ENCODE results near the gene ZBTB32.
"Not testable (repeated sequence)": the region's sequence is repeated elsewhere in the genome, so short reads cannot be mapped to it uniquely, and the experiment has no call there.

Gene ZBTB32
- 0.77 to 1.2 reads per million in 2 donors for total RNA-seq

DNA sequence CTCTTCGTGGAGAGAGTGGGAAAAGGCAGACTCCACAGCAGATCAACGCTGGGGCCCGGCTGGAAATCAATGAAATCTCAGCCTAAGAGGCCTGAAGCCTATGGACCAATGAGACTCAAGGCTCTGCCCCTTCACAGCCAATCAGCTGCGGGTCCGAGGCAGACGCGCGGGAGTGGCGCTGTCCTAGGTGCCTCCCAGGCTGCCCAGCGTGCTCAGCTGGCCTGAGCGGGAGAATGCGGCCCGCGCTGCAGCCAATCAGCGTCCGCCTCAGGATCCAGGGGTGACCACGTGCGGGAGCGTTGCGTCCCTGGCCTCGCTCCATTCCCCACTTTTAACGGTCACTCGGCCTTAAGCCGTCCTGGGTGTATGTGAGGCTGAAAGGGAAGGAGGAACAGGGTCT lies at the start of gene ZBTB32:
TSS of gene ZBTB32 (plus strand) at position 341 of the 400 bp plus-strand sequence. CDS start 10,069 bp downstream, outside the sequence.
- no peak for DNase-seq

GRCh38 chr19:35654828-35655227 lies 49.5 kb upstream of the ZBTB32 start:
- DNase-seq: not testable (repeated sequence)

DNA sequence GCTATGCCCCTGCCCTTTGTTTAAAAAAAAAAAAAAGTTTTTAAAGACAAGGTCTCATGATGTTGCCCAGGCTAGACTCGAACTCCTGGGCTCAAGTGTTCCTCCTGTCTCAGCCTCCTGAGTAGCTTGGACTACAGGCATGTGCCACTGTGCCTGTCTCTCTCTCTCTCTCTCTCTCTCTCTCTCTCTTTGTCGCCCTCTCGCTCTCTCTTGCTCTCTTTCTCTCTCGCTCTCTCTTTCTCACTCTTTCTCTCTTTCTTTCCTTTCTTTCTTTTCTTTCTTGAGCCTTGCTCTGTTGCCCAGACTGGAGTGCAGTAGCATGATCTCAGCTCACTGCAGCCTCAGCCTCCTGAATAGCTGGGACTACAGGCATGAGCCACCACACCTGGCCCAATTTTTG lies 48.8 kb upstream of the ZBTB32 start:
- no peak for DNase-seq

GRCh38 chr19:35656700-35657099 lies 47.7 kb upstream of the ZBTB32 start:
- DNase-seq: no peak

DNA sequence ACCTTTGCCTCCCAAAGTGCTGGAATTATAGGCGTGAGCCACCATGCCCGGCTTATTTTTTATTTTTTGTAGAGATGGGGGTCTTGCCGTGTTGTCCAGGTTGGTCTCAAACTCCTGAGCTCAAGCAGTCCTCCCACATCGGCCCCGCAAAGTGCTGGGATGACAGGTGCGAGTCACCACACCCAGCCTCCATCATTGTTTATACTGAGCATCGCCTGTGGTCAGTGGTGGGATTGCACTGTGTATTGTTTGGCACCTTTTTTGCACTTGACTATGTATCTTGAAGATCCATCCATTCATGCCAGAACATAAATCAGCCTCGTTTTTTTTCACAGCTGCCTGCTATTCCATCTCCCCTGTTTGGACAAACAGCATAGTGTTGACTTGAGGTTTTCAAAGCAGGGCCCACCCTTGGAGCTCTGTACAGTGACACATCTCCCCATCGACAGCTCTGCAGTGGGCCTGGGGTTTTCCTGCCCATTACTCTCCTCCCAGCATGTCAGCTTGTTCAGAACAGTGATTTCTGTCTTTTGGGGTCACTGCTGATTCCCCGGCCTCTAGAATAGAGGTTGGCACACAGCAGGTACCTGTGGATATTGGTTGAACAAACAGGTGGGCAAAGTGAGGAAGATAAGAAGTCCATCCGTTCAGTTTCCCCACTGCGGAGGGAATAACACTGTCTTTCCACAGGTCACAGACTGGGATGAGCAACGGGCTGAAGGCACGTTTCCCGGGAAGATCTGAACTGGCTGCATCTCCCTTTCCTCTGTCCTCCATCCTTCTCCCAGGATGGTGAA lies 46.3 kb upstream of the ZBTB32 start:
- no peak for DNase-seq

DNA sequence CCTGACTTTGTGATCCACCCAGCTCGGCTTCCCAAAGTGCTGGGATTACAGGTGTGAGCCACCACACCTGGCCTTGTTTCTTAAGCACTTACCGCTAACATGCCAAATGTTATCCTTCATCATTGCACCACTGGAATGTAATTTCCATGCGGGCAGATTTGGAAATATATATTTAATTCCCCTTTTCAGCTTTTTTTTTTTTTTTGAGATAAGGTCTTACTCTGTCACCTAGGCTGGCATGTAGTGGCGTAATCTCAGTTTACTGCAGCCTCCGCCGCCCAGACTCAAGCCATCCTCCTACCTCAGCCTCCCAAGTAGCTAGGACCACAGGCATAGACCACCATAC lies 42.4 kb upstream of the ZBTB32 start:
- DNase-seq: no peak

- no peak for DNase-seq
Measured at GRCh38 chr19:35663981-35664380, 40.4 kb upstream of the ZBTB32 start.

GRCh38 chr19:35665157-35665556 lies 39.2 kb upstream of the ZBTB32 start:
- DNase-seq: no peak

DNA sequence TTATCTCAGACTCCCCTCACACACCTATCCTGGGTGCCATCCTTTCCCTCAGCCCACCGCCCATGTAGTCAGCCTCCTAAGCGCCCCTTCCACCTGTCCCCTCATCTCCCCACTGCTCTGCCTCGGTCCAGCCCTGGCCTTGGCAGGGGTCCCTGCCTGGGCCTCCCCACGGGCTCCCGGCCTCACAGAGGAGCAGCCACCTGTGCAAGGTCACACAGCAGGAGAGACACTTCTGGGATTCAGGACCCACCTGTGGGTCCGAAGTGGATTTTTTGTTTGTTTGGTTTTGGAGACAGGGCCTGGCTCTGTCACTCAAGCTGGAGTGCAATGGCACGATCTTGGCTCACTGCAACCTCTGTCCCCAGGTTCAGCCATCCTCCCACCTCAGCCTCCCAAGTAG lies 38.8 kb upstream of the ZBTB32 start:
- no peak for DNase-seq

DNA sequence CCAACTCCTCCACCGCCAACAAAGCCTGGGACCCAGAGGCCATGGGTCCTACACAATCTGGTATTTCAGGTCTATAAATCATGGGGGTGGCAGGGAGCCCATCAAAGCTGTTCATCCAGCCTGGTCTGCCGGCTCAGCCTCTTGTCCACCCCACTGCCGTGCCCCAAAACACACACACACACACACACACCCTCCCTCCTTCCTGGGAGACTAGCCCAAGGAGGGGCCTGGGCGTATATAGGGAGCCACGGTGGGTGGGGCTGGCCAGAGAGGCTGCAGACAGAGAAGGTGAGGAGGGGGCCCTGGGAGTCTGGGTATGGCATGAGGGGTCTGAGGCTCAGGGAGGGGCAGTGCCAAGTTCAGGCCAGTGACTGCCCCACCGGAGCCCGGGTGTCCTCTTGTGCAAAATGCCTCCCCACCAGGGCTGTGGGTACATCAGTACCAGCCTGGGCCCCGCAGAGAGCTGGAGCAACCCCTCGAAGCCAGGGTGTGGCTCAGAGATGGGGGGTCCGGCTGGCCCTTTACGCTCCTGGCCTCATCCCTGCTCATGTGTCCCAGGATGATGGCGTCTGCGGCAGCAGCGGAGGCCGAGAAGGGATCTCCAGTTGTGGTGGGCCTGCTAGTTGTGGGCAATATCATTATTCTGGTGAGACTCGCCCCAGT lies 38.0 kb upstream of the ZBTB32 start, which contains the start of gene UPK1A:
TSS of gene UPK1A (plus strand) at position 267 of the 663 bp plus-strand sequence. CDS start at position 563, 296 bp downstream.
- no peak for DNase-seq

DNA sequence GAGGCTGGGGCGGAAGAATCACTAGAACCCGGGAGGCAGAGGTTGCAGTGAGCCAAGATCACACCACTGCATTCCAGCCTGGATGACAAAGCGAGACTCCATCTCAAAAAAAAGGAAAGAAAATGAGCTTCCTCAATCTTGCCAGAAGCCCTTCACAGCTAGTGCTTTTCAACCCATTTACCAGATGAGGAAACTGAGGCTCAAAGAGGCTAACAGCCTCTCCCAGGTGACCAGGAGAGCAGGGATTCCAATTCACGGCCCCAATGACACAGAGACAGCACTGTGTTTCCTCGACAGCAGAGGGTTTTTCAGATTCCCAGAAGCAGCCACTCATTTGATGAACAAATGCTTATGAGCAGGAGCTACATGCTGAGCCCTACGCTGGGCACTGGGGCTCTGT lies 34.8 kb upstream of the ZBTB32 start:
- no peak for DNase-seq

DNA sequence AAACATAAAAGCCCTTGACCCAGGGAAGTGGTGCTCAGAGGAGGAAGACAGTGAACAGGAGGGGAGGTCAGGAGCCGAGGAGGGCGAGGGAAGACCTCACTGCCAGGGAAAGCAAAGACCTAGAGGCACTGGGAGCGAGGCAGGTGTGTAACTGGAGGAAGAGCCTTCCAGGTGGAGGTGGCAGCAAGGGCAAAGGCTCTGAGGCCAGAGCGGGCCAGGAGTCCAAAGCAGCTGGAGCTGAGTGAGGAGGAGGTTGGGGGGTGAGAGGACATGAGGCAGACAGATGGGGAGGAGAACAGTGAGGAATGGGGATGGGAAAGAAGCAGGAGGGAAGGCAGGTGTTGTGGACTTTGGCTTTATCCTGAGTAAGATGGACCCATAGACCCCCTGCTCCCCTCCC lies 34.4 kb upstream of the ZBTB32 start:
- no peak for DNase-seq

DNA sequence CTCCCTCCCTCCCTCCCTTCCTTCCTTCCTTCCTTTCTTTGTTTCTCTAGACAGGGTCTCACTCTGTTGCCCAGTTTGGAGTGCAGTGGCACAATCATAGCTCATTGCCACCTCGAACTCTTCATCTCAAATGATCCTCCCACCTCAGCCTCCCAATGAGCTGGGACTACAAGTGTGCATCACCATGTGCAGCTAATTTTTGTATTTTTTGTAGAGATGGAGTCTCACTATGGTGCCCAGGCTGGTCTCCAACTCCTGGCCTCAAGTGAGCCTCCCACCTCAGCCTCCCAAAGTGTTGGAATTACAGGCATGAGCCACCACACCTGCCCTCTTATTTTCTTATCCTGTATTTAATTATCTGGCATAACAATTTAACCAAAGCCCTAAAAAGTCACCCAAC lies 33.7 kb upstream of the ZBTB32 start:
- DNase-seq: no peak

DNA sequence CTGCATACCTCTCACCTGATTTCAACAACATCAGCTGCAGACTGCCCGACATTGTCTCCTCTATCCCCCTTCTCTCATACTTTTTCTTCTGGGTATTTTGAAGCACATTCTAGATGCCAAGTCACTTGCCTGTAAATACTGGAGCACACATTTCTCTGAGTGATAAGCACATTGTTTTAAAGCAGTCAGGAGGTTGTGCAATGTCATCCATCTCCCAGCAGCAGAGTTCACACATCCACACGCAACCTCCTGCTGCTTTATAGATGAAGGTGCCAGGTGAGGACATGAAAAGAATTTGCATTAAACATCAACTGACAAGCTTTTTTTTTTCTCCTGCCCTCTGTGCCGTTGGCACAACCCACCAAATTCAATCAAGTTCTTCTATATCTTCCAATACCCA lies 32.5 kb upstream of the ZBTB32 start:
- no peak for DNase-seq

DNA sequence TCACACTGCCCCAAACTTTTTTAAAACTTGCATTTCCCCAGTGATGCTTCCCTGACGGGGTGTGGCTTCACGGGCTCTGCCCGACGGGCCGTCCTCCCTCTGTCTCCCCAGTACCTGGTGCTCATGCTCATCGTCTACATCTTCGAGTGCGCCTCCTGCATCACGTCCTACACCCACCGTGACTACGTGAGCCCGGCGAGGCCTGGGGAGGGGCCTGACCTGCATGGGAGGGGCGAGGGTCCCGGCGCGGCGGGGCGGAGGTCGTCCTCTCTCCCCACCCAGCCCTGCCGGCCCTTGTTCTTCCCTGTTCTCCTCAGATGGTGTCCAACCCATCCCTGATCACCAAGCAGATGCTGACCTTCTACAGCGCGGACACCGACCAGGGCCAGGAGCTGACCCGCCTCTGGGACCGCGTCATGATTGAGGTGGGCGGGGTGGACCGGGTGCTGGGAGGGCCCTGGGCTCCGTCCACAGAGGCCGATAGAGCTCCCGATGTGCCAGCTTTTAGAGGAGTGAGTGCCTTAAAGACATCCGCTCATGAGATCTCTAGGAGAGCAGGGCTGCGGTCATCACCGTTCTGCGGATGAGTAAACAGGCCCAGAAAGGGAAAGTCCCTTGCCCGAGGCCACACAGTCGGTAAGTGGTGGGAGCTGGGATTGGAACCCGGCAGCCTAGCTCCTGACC lies 31.1 kb upstream of the ZBTB32 start:
- DNase-seq: peak; percentile 6

DNA sequence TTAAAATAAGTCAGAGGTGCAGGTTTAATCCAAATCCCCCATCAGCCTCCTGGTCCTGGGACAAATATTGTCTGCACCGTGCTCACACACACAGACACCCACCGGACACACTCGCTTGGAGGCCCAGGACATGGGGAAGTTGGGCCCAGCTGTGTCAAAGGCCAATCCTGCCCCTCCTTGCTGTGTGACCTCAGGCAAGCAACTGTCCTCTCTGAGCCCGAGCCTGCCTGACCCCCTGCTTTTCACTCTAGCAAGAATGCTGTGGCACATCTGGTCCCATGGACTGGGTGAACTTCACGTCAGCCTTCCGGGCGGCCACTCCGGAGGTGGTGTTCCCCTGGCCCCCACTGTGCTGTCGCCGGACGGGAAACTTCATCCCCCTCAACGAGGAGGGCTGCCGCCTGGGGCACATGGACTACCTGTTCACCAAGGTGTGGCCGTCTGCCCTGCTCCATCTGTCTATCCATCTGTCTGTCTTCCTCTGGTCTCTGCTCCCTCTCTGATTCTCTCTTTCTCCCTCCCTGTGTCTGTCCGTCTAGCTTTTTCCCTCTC lies 28.7 kb upstream of the ZBTB32 start:
- DNase-seq: no peak

DNA sequence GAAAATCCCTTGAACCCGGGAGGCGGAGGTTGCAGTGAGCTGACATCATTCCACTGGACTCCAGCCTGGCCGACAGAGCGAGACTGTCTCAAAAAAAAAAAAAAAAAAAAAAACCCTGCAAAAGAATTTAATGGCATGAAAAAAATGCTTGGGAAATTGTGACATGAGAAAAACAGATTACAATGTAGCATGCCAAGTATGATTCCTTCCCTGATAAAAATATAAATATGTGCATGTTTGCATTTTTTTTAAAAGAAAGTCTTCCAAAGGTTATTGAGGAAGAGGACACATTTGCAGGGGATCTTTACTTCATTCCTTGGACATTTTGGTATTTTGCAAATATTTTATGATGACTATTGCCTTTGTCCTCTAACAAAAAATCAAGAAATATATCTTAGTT lies 14.5 kb upstream of the ZBTB32 start:
- DNase-seq: no peak

- DNase-seq: not testable (repeated sequence)
Measured at GRCh38 chr19:35691106-35691505, 13.3 kb upstream of the ZBTB32 start.

DNA sequence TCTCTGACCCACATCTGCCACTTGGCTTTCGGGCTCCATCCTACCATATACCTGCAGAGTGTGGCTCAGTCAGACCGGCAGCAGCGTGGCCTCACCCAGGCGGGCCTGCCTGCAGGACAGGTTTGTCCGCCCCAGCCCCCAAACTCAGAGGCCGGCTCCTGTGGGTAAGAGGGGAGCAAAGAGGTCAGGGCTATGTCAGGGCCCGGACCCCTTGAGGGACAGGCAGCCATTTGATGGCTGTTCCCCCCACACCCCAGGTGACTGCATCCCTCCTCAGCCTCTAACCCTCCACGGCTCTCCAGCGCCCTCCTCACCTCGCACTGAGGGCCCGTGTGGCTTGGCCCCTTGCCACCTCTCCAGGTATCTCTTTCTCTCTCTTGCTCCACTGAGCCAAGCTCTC lies 12.3 kb upstream of the ZBTB32 start:
- DNase-seq: no peak

DNA sequence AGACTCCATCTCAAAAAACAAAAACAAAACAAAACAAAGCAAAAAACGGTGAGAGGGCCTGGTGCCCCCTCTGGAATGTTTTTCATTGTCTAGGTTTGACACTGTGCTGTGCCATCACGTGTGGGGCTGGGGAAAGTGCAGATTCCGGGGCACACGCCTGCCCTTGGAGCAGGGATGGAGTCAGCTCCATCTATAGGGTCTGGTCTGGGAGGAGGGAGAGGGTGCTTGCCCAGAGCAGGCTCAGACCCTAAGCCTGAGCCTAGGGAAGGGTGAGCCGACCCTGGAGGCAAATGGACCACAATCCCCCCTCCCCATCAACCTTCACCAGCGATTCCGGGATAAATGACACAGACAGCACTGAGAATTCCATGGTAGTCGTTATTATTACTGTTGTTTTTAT lies 10.9 kb upstream of the ZBTB32 start:
- no peak for DNase-seq

- peak; percentile 87 for DNase-seq
Measured at GRCh38 chr19:35693835-35694599, 10.3 kb upstream of the ZBTB32 start.

- no peak for DNase-seq
Measured at GRCh38 chr19:35695895-35696422, 8.4 kb upstream of the ZBTB32 start.

All from T-helper 9 cell (primary cell).